ENCODE measurements around the gene PDXP. TPM values are rescaled to one million over a fixed set of nuclear protein-coding genes. Genes with fewer than 3 reads are reported as not detected.

The PDXP gene
- total and polyA plus RNA-seq, 2 of the 4 experiments (the other 2 are of a cell fraction), result 5.4 to 24.1 TPM

DNA sequence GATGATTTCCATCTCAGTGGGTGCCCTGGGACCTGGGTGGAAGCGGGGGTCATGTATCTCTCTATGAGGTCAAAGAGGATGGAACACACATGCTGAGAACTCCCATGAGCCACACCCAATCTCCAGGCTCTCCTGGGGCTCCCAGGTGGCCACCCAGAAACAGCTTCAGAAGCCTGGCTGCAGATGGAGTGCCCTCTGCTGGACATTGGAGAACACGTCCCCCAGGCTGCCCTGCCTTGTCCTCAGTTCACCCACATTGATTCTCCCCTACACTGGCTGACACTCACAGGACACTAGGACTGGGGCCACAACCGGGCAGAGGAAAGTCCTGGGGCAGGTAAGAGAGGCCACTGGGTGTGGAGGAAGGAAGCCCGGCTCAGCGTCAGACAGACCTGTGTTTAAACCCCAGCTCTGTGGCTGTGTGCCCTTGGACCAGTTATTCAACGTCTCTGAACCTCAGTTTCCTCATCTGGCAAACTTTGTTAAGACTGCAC lies 23.1 kb downstream of the PDXP start:
- no peak overlapping the region for H3K56ac ChIP-seq (ENCODE audit: extremely low read depth, insufficient read depth, low read length)
- dilution Hi-C loops (cut with HindIII; ENCODE audit: low sequenced_read_pairs, unreplicated experiment) (no loop called here), in situ Hi-C loops (cut with MboI; ENCODE audit: low sequenced_read_pairs) (loop anchor here (5.0 kb wide), 1 partner anchor 34 kb away; no protein-coding TSS in a partner anchor), intact Hi-C loops (cut with micrococcal nuclease) (loop anchor here (1.0 to 5.0 kb wide), 4 partner anchors 20 to 111 kb away; no protein-coding TSS in a partner anchor)
- H3K36me3 ChIP-seq (ENCODE audit: control insufficient read depth, insufficient read depth, low read length), result peaks cover 24% of the 10 kb centered on the region
- no peak overlapping the region for H3K9ac ChIP-seq (ENCODE audit: low read depth, low read length)
- peak overlapping the region in 1 of 2 experiments; percentile 60; a peak in 1 of 4 replicates for H4K8ac ChIP-seq (ENCODE audit: low read depth in 2 of 2, low read length in 2 of 2)
- H3K14ac ChIP-seq (replicated peaks; ENCODE audit: low read depth, low read length), result no peak overlapping the region
- peak overlapping the region; percentile 79 for H2AK5ac ChIP-seq (ENCODE audit: low read depth, low read length)
- no TSS peak for BruUV-seq (replicated peaks)
- H3K4me3 ChIP-seq (ENCODE audit: insufficient read depth, low read depth, low read length), result no peak overlapping the region
- H2BK20ac ChIP-seq (ENCODE audit: low read depth, low read length), result peak overlapping the region; percentile 79
- H3K4me2 ChIP-seq (ENCODE audit: low read depth, low read length), result no peak overlapping the region
- H3K9me3 ChIP-seq (ENCODE audit: control insufficient read depth, insufficient read depth, low read length), result no peaks in the 10 kb centered on the region
- H4K91ac ChIP-seq (ENCODE audit: insufficient read depth, low read depth, low read length), result peak overlapping the region; percentile 63
- peak overlapping the region; percentile 2; the same call in 1 of the 3 replicates for H2BK15ac ChIP-seq (ENCODE audit: low read depth, low read length)
- H3K4ac ChIP-seq (ENCODE audit: low read depth, low read length), result peak overlapping the region; percentile 79
- WGBS, 2 experiments (ENCODE audit: extremely low coverage in 2 of 2, insufficient read length in 1 of 2), result no CpG with 5 or more reads among the region's 6 CpGs
- no peak overlapping the region for H3K18ac ChIP-seq (ENCODE audit: low read depth, low read length)
- CTCF ChIA-PET, result interaction anchor here (1.0 to 2.0 kb wide), 5 partner anchors 14 to 47 kb away, joined by 3 to 24 read pairs (median 15); no protein-coding TSS in a partner anchor
- no peak overlapping the region for H3K23ac ChIP-seq (ENCODE audit: low read depth, low read length)
- H3K4me1 ChIP-seq (ENCODE audit: control insufficient read depth, insufficient read depth, low read length), result peaks cover 17% of the 10 kb centered on the region
- POLR2A ChIA-PET (ENCODE audit: unreplicated experiment), result interaction anchor here (1.2 to 2.1 kb wide), 4 partner anchors 23 to 123 kb away, joined by 4 to 15 read pairs (median 10); partner anchors contain the start of genes PDXP and SH3BP1
- peak overlapping the region; percentile 62; the same call in 1 of the 2 replicates for H2BK120ac ChIP-seq (ENCODE audit: low read depth, low read length)
- no peaks in the 10 kb centered on the region for H3K27me3 ChIP-seq (ENCODE audit: control insufficient read depth, insufficient read depth, low read length)
- DNase-seq (peak; percentile 77), ATAC-seq (ENCODE audit: low read depth) (peak; percentile 28)
- peaks cover 10 to 35% of the 10 kb centered on the region in 2 experiments; a peak in 3 of 4 replicates for H3K79me1 ChIP-seq (ENCODE audit: low read depth in 1 of 2, low read length in 2 of 2)
- H2BK5ac ChIP-seq (ENCODE audit: low read depth, low read length, poor library complexity, severe bottlenecking), result peak overlapping the region; percentile 78
- no peaks in the 10 kb centered on the region for H3K9me1 ChIP-seq (ENCODE audit: insufficient read depth, low read length)
- H2AK9ac ChIP-seq (replicated peaks; ENCODE audit: low read depth, low read length, poor library complexity), result peak overlapping the region; percentile 80
- 0 out of 2 replicates have a peak overlapping the region, but pooled peaks have one; percentile 45 for H4K5ac ChIP-seq (ENCODE audit: low read depth, low read length)
- peak overlapping the region; percentile 45; the same call in 1 of the 2 replicates for H3K27ac ChIP-seq (ENCODE audit: insufficient read depth, low read length)
- peaks cover 51% of the 10 kb centered on the region for H4K20me1 ChIP-seq (ENCODE audit: insufficient read depth, low read length)
- H2AFZ ChIP-seq (replicated peaks; ENCODE audit: low read length, poor library complexity), result peak overlapping the region; percentile 81
- TF ChIP-seq MAZ (IDR thresholded peaks at IDR 0.05; ENCODE audit: borderline replicate concordance, low read depth, low read length) (no peak; the same call in 1 of the 2 replicates), CHD1 (IDR thresholded peaks at IDR 0.05; ENCODE audit: low read depth, low read length) (no peak), SMC3 (IDR thresholded peaks at IDR 0.05; ENCODE audit: low read depth, low read length) (peak; percentile 96), FOS (IDR thresholded peaks at IDR 0.05; ENCODE audit: low read depth, low read length) (no peak), ELK1 (IDR thresholded peaks at IDR 0.05; ENCODE audit: borderline replicate concordance, low read depth, low read length) (no peak), CEBPB (IDR thresholded peaks at IDR 0.05; ENCODE audit: low read depth, low read length) (no peak), RAD21 (IDR thresholded peaks at IDR 0.05; ENCODE audit: low read length) (peak; percentile 94), RFX5 (IDR thresholded peaks at IDR 0.05; ENCODE audit: low read depth, low read length) (no peak), MAFK (IDR thresholded peaks at IDR 0.05; ENCODE audit: low read depth, low read length) (no peak), MXI1 (IDR thresholded peaks at IDR 0.05; ENCODE audit: borderline replicate concordance, low read depth, low read length) (no peak; the same call in 1 of the 2 replicates), POLR2A (IDR thresholded peaks at IDR 0.05; ENCODE audit: low read depth, low read length) (no peak), BHLHE40 (IDR thresholded peaks at IDR 0.05; ENCODE audit: low read depth, low read length) (no peak), USF2 (IDR thresholded peaks at IDR 0.05; ENCODE audit: low read depth, low read length) (no peak), RCOR1 (IDR thresholded peaks at IDR 0.05; ENCODE audit: insufficient replicate concordance, low read length) (no peak), CTCF (conservative IDR thresholded peaks at IDR 0.05; ENCODE audit: low read depth, low read length) (peak; percentile 93)
